Ureter (tissue), 1 donor: Measurements from ENCODE around the gene ZMAT1. TPM values are rescaled to one million over a fixed set of nuclear protein-coding genes. Genes with fewer than 3 reads are reported as not detected.
"Not testable (repeated sequence)": the region's sequence is repeated elsewhere in the genome, so short reads cannot be mapped to it uniquely, and the experiment has no call there.

Experiments used
- DNase-seq: peaks from one replicate; pipeline ENCODE4 v3.0.0-alpha.2; 2020; ENCODE audit warnings: low spot score
- total RNA-seq: library from RNA; stranded (reverse); gene quantifications from one replicate; pipeline ENCODE4 v1.2.4, GENCODE V29; 2023
- donor health status: DM: yes; HTN: yes; CAD: no.

ZMAT1 gene
- 23.1 TPM for total RNA-seq

- DNase-seq, result peak; percentile 94
Measured at GRCh38 chrX:101931488-101932248, at the start of gene ZMAT1. Gene ZMAT1 (minus strand): TSS chrX:101932027. CDS start chrX:101932008, 19 bp downstream.

- DNase-seq, result no peak
Measured at GRCh38 chrX:101977106-101977505, 45.3 kb upstream of the ZMAT1 start.

DNA sequence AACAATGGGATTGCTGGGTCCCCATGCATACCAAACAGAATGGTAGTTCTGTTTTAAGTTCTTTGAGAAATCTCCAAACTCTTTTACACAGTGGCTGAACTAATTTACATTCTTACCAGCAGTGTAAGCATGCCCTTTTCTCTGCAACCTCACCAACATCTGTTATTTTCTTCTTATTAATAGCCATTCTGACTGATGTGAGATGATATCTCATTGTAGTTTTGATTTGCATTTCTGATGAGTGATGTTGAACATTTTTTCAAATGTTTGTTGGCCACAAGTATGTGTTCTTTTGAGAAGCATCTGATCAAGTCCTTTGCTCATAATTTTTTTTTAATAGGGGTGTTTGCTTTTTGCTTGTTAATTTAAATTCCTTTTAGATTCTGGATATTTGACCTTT is 41.2 kb upstream of the ZMAT1 start:
- DNase-seq, result no peak

DNA sequence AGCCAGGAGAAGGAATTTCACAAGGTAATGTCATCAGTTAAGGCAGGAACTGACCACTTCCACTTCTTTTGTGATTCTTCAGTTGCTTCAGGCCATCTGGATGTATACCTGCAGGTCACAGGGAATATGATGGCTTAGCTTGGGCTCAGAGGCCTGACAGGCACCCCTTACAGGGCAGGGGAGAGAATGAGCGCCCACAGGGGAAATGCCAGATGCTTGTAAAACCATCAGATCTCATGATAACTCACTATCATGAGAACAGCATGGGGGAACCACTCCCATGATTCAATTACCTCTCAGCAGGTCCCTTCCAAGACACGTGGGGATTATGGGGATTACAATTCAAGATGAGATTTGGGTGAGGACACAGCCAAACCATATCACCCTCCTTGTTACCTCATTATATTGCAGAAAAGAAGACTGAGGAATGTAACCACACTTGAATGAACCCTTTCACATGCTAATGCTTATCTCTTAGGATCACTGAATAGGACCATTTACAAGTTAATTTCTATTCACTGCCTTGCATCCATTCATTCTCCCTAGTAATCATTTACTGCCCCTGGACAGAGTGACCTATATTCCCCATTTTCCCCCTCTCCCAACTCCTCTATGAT is 33.2 kb upstream of the ZMAT1 start:
- not testable (repeated sequence) for DNase-seq

DNA sequence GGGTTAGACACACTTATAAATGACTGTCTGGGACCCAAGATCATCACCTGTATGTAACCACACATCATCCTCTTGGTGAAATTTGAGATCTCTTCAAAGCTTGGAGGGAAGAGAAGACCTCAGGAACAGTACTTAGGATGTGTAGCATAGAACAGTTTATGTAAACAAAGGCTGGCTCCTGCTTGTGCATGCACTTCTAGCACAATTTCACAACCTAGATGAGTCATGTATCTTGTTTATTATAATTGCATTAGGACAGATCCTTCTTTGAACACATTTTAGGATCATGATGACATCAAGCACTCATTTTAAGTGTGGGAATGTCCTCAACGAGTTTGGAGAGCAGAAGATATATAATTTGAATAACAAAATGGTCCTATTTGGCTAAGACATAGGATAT is 26.3 kb upstream of the ZMAT1 start:
- DNase-seq, result no peak

- DNase-seq, result no peak
Measured at GRCh38 chrX:101957174-101957573, 25.3 kb upstream of the ZMAT1 start.

DNA sequence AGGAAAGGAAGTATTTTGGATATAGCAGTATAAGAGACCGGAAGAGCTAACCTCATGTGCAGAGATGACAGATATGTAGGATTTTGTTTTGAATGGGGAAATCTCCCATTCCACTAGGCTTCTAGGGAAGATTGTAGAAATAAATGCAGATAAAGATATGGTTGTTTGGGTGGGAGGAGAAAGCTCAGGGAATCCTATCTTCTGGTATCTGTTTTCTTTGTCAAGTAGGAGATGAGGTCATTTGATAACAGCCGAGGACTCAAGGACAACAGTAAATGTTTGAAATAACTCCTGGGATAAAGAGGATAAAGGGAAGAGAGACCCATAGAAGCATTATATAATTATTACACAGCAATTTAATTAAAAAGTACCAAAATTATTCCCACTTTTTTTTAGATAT is 24.7 kb upstream of the ZMAT1 start:
- no peak for DNase-seq

DNA sequence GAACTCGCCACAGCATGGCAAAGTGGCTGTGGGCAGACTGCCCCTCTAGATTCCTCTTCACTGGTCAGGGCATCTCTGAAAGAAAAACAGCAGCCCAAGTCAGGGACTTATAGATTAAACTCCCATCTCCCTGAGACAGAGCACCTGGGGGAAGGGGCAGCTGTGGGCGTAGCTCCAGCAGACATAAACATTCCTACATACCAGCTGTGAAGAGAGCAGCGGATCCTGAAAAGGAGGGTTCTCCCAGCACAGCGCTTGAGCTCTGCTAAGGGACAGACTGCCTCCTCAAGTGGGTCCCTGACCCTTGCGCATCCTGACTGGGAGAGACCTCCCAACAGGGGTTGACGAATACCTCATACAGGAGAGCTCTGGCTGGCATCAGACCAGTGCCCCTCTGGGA is 18.8 kb upstream of the ZMAT1 start:
- DNase-seq, result no peak

- DNase-seq, result no peak
Measured at GRCh38 chrX:101932249-101932570, 383 bp upstream of the ZMAT1 start.

GRCh38 chrX:101931136-101931487 is 715 bp downstream of the ZMAT1 start:
- no peak for DNase-seq

GRCh38 chrX:101925733-101926132 is 6.1 kb downstream of the ZMAT1 start:
- no peak for DNase-seq

DNA sequence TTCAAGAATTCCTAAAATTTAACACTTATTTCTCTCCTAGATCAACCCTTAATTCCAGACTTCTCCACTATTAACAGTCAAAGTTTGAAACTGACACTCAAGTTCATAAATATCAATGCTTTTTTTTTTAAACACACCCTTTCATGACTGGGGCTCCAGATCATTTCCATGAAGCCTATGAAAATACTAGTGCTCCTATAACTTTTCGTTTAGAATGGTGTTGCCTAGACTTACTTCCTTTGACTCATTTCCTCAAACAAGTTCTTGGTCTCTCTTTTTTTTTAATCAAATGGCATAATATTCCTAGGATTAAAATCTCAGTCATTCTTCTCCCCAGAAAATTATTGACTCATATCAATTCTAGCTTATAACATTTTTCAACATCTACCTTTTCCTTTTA is 13.1 kb downstream of the ZMAT1 start:
- no peak for DNase-seq

DNA sequence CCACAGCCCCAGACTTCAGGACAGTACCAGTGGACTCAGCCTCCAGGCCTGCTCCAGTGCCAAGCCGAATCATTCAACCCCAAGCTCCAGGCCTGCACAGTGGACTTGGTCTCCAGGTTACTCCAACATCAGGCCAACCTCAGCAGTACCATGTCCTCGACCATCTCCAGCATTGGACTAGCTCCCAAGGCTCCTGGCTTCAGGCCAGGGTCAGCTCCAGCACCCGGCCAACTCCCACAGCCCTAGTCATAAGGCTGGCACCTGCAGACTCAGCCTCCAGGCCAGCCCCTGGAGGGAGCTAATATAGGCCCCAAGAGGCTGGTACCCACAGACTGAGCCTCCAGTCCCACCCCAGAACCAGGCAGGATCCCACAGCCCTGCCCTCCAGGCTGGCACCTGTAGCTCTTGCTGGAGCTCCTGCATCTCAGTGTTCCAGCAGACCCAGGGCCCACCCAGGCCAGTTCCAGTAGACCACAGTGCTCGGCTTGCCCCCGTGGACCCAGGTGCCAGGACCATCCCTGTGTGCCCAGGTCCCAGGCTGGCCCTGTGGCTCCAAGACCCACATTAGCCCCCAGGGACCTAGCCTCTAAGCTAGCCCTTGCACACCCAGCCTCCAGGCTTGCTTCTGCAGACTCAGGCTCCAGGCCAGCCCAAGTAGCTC is 25.6 kb downstream of the ZMAT1 start:
- DNase-seq, result no peak

DNA sequence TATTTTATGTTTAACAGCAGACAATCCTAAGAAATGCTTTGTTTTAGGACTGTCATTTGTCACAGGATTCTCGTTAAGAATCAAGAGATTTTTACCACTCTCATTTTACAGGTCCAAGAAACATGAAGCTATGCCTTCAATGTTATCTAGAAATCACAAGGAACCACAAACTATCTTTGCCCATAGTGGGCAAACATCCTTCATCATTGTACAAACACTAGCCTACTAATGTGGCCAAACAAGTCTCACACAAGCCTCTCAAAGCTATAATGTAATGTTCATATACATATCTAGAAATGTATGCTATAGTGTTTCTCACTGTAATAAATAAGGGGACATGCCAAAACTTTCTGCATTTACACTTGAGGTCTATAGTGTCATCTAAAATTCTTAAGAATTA is 26.8 kb downstream of the ZMAT1 start:
- no peak for DNase-seq

Other genes starting within 250 kb of the ZMAT1 start
- 11.7 TPM for gene TCEAL2, start 193.7 kb upstream of the ZMAT1 start, total RNA-seq
- gene TCEAL6, start 210.5 kb upstream of the ZMAT1 start, total RNA-seq, result 1.4 TPM
- gene BEX5, start 223.9 kb upstream of the ZMAT1 start, total RNA-seq, result 3.7 TPM